ENCODE results near the gene L3MBTL4.

L3MBTL4 gene

GRCh38 chr18:5930789-5931188 is 483.9 kb downstream of the L3MBTL4 start:
- ChIA-PET POLR2A (no interaction called here), CTCF (no interaction called here)
- TF ChIP-seq CTCF (IDR thresholded peaks at IDR 0.05; ENCODE audit: insufficient read depth, low read length, missing control alignments), result no peak
- no peak for DNase-seq (ENCODE audit: low read depth, low spot score)
- no peak overlapping the region for H3K4me3 ChIP-seq (ENCODE audit: low read depth, low read length)

GRCh38 chr18:5918205-5918858 is 496.4 kb downstream of the L3MBTL4 start:
- ChIA-PET CTCF (no interaction called here), POLR2A (no interaction called here)
- no peak for TF ChIP-seq CTCF (IDR thresholded peaks at IDR 0.05; ENCODE audit: insufficient read depth, low read length, missing control alignments)
- no peak overlapping the region for H3K4me3 ChIP-seq (ENCODE audit: low read depth, low read length)
- no peak for DNase-seq (ENCODE audit: low read depth, low spot score)

- no peak for DNase-seq (ENCODE audit: low read depth, low spot score)
- ChIA-PET POLR2A (no interaction called here), CTCF (no interaction called here)
- no peak for TF ChIP-seq CTCF (IDR thresholded peaks at IDR 0.05; ENCODE audit: insufficient read depth, low read length, missing control alignments)
- H3K4me3 ChIP-seq (ENCODE audit: low read depth, low read length), result no peak overlapping the region
Observed at GRCh38 chr18:5914951-5915350, 499.8 kb downstream of the L3MBTL4 start.

- TF ChIP-seq CTCF (IDR thresholded peaks at IDR 0.05; ENCODE audit: insufficient read depth, low read length, missing control alignments), result no peak
- CTCF ChIA-PET, result no interaction called here
Observed at GRCh38 chr18:5914016-5914415, 500.7 kb downstream of the L3MBTL4 start.

GRCh38 chr18:5912566-5912965 is 502.1 kb downstream of the L3MBTL4 start:
- DNase-seq (ENCODE audit: low read depth, low spot score), result no peak
- no peak for TF ChIP-seq CTCF (IDR thresholded peaks at IDR 0.05; ENCODE audit: insufficient read depth, low read length, missing control alignments)
- no peak overlapping the region for H3K4me3 ChIP-seq (ENCODE audit: low read depth, low read length)
- ChIA-PET CTCF (no interaction called here), POLR2A (no interaction called here)

More at GRCh38 chr18:5914016-5914415, 500.7 kb downstream of the L3MBTL4 start:
- DNase-seq (ENCODE audit: low read depth, low spot score), result no peak
- POLR2A ChIA-PET, result no interaction called here
- H3K4me3 ChIP-seq (ENCODE audit: low read depth, low read length), result no peak overlapping the region

GRCh38 chr18:5909125-5909524 is 505.6 kb downstream of the L3MBTL4 start:
- POLR2A ChIA-PET, result no interaction called here
- no peak overlapping the region for H3K4me3 ChIP-seq (ENCODE audit: low read depth, low read length)
- CTCF ChIA-PET, result no interaction called here
- no peak for TF ChIP-seq CTCF (IDR thresholded peaks at IDR 0.05; ENCODE audit: insufficient read depth, low read length, missing control alignments)
- no peak for DNase-seq (ENCODE audit: low read depth, low spot score)
